ENCODE results near the gene MRLN. TPM values are rescaled to one million over a fixed set of nuclear protein-coding genes. Genes with fewer than 3 reads are reported as not detected.
A peak's percentile ranks its signal among the peaks of the same experiment; 100 is the strongest.
"Not testable (repeated sequence)": the region's sequence is repeated elsewhere in the genome, so short reads cannot be mapped to it uniquely, and the experiment has no call there.

Gene MRLN
- total RNA-seq, 1 donor from 2014 or later: 16.9 TPM

DNA sequence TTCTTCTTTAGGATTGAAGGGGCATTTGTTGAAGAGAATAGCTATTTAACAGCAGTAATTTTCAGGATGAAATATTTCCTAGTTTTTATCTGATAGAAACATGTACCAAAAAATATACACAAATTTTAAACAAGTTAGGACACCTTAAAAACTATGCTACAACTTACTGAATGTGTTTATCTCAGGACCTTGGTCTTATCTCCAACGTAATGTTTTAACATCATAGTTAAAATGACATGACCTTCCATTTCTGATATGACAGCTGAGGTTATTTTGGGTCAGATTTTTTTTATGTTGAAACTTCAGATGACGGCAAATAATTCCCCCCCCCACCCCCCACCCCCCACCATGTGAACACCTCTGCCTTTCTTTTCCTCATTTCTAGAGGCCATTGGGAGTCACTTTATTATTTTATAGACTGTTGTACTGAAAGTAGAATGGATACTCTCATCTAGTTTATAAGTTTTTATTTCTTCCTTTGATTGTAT is 8.0 kb downstream of the MRLN start:
- no peak for DNase-seq (ENCODE audit: low spot score)

DNA sequence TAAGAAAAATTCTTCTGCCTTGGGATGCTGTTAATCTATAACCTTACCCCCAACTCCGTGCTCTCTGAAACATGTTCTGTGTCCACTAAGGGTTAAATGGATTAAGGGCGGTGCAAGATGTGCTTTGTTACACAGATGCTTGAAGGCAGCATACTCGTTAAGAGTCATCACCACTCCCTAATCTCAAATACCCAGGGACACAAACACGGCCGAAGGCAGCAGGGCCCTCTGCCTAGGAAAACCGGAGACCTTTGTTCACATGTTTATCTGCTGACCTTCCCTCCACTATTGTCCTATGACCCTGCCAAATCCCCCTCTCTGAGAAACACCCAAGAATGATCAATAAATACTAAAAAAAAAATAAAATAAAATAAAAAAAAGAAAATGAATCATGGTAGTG is 8.5 kb downstream of the MRLN start:
- DNase-seq (ENCODE audit: low spot score): not testable (repeated sequence)

DNA sequence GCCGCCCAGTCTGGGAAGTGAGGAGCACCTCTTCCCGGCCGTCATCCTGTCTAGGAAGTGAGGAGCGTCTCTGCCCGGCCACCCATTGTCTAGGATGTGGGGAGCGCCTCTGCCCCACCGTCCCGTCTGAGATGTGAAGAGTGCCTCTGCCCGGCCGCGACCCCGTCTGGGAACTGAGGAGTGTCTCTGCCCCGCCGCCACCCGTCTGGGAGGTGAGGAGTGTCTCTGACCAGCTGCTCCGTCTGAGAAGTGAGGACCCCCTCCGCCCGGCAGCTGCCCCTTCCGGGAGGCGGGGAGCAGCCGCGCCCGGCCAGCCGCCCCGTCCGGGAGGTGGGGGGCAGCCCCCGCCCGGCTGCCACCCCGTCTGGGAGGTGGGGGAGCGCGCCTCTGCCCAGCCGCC is 9.1 kb downstream of the MRLN start:
- not testable (repeated sequence) for DNase-seq (ENCODE audit: low spot score)

DNA sequence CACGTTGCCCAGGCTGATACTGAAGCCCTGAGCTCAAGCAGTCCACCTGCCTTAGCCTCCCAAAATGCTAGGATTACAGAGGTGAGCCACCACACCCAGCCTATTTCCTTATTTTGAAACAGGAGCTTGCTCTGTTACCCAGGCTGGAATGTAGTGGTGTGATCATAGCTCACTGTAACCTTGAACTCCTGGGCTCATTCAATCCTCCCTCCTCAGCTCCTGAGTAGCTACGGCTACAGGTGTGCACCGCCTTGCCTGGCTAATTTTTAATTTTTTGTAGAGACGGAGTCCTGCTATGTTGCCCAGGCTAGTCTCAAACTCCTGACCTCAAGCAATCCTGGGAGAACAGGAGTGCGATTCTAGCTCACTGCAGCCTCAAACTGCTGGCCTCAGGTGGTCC is 11.7 kb downstream of the MRLN start:
- no peak for DNase-seq (ENCODE audit: low spot score)

DNA sequence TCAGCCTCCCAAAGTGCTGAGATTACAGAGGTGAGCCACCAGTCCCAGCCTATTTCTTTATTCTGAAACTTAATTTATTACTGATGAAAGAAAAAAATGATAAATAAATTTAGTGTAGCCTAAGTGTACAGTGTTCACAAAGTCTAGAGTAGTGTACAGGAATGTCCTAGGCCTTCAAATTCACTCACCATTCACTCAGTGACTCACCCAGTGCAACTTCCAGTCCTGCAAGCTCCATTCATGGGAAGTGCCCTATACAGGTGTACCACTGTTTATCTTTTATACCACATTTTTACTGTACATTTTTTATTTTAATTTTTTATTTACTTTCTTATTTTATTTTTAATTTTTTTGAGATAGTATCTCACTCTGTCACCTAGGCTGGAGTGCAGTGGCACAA is 12.2 kb downstream of the MRLN start:
- no peak for DNase-seq (ENCODE audit: low spot score)

DNA sequence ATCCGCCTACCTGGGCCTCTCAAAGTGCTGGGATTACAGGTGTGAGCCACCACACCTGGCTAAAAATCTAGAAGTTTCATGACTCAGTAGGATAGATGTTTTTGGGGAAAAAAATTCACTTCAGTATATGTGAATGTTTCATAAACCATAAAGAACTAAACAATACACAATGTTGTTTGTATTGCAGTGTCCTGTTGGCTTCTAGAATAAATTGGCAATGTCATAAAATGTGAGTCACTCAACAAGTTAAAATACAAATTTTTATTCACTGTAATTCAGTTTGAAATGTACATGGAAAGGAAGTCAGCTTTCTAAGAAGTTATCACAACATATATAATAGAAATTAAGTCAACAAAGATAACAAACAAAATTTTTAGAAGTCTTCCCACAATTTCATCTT is 16.5 kb downstream of the MRLN start:
- DNase-seq (ENCODE audit: low spot score): no peak

DNA sequence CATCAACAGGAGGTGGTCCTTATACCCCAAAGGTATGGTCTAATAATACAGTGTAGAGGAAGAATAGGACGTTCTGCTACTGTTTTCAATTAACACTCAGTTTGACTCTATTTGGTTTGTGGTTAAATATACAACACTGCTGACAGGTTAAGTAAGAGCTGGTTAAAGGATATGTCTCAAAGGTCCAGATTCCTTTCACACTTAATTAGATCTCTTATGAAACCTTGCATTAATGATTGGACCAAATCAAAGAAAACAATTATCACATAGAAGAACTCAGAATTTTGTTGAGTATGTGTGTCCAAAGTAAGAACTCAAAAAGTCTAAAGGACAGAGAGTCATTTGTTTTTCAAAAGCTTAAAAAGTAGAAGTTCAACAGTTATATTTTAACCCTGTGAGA is 18.0 kb downstream of the MRLN start:
- no peak for DNase-seq (ENCODE audit: low spot score)

DNA sequence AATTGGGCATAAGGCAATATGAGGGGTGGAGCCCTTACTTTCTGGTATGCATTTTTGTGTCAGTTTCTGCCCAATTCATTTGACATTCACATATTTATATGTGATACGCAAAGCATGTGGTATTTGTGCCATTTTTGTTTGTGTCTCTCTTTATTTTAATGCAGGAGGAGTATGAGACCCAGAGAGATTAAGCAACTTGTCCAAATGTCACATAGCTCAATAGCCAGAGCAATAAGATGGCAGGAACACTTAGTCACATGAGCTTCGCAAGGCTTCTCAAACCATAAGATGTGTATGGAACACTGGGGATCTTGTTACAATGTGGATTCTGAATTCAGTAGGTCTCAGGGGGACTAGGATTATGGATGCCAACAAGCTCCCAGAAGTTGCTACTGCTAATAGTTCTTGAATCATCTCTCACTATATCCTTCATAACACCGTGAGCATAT is 19.2 kb downstream of the MRLN start:
- no peak for DNase-seq (ENCODE audit: low spot score)

DNA sequence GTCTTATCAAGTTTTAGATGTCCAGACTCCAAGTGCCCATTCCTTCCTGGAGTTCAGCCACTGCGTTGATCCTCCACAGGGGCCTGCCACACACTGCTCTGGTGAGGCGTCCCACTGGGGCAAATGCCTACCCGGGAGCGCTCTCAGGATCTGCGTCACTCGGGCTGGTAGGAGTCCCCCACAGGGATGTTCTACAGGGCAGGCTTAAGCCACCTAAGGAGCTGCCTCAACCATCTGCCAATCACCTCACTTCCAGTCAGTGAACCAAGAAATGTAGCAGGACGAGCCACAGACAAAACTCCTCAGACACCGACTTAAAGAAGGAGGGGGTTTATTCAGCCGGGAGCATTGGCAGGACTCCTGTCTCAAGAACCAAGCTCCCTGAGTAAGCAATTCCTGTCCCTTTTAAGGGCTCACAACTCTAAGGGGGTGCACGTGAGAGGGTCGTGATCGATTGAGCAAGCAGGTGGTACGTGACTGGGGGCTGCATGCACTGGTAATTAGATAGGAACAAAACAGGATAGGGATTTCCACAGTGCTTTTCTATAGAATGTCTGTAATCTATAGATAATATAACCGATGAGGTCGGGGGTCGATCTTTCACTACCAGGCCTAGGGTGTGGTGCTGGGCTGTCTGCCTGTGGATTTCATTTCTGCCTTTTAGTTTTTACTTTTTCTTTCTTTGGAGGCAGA is 19.8 kb downstream of the MRLN start:
- DNase-seq (ENCODE audit: low spot score): not testable (repeated sequence)

DNA sequence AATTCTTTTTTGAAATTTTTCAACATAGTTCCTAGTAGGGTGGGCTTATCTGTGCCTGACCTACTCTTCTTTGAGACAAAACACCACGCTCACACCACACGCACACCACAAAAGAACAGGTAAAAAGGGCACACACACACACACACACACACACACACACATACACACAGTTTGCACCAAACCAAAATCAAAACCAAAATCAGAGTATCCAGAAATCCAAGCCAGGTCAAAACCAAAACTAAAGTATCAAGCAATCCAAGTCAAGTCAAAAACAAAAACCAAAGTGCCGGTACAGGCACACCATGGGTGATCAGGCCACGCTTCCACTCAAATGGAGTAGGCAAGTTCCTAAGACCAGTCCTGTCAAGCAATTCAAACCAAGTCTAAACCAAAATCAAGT is 20.4 kb downstream of the MRLN start:
- DNase-seq (ENCODE audit: low spot score): not testable (repeated sequence)

DNA sequence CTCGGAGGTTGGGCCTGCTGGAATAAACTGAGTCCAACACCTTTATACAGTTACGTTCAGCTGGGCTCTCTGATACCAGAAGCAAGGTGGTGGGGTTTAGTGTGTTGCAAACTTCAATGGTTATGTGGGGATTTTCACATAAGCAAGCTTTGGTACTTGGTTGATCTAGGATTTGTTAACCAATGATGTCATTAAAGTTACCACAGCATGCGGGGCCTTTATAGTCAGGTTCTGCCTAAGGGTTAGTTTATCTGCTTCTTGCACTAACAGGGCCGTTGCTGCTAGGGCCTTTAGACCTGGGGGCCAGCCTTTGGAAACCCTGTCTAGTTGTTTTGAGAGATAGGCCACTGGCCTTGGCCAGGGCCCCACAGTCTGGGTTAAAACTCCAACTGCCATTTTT is 24.1 kb downstream of the MRLN start:
- not testable (repeated sequence) for DNase-seq (ENCODE audit: low spot score)

DNA sequence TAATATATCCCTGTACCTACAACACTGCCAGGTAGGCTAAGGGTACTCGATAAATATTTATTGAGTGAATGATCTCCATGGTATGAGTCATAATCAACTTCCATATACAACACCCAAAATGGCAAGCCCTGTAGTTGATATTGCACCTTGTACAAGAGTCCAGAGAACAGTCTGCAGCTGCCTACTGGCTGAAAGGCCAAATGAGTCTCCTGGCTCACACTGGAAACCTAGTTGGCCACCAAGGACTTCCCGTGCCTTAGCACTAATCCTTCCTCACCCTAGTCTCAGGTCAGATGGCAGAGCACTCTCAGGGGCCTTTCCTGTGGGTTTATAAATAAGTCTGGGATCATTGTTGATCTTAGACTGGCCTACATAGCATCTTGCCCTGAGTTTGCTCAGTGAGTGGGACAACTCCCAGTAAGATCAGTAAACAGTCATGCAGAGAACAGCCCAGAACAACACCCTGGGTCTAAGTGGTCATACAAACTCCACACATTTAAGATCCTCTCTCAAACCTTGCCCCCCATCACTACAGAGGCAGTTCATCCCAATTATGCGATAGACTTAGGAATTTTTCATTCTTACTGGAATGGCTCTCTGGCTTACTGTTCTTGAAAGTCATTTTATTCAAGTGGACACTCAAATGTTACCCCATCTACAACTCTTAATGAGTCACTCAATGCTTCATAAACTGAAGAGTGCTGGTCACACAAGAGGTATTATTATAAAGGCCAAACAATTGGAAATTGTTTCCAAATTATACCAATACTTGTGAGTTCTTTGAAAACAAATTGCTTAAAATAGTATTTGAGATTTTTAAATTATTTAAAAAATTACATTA is 28.9 kb downstream of the MRLN start:
- no peak for DNase-seq (ENCODE audit: low spot score)

DNA sequence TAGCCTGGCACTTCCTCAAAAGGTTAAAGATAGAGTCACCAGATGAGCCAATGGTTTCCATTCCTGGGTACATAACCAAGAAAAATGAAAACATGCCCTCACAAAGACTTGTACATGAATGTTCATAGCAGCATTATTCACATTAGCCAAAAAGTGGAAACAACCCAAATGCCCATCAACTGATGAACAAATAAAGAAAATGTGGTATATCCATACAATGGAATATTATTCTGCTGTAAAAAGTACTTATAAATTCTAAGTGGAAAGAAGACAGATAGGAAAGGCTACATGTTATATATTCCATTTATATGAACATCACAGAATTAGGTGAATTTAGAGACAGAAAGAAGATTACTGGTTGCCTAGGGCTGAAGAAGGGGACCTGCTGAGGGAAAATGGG is 32.9 kb downstream of the MRLN start:
- DNase-seq (ENCODE audit: low spot score): no peak

DNA sequence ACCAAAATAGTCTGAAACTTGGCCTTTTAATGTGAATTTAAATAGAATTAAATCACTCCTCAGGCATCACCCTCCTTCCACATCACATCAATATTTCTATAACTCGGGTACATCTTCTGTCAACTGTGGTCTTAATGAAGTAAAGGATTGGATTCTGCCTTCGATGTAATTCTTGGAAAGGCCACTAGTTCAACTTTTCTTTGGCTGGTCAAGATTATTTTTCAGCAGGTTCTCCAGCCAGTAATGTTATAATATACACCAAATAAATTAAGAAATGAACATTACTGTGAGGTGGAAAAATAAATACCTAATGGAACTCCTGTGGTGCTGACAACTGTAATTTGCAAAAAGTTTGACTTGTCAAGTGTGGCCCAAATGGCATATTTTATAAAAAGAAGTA is 33.9 kb downstream of the MRLN start:
- DNase-seq (ENCODE audit: low spot score): no peak

DNA sequence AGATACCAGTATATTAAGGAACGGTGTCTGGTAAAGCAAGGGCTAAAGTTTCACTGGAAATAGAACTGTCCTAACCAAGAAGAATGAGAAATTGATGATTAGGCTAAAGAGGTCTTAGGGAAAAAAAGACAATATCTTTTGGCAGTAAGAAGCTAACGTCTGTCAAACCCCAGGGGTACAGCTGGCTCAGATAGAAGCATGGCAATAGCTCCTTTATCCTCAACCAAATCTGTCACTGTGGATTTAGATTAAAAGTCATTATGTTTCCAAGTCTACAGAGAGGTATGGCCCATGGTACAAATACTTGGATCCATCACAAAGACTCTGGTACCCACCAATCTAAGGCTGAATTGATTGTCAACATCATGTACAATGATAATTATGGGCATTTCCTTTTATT is 35.0 kb downstream of the MRLN start:
- no peak for DNase-seq (ENCODE audit: low spot score)

DNA sequence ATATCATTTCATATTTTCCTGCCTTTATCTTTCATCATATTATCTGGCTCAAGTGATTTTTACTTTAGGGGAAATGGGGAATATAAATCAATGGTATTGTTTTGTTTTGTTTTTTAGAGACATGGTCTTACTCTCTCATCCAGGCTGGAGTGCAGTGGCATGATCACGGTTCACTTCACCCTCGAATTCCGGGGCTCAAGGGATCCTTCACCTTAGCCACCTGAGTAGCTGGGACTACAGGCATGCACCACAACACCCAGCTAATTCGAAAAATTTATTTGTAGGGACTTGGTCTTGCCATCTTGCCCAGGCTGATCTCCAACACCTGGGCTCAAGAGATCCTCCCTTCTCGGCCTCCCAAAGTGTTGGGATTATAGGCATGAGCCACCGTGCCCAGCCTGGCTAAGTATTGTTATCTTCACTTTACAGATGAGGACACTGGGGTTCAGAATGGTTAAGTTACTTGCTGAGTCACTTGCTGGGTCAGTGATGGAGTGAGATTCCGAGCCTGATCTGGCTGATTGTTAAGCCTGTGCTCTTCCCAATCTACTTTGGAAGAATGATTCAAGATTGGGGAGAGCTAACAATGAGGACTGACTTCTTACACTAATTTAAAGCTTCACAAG is 39.9 kb downstream of the MRLN start:
- DNase-seq (ENCODE audit: low spot score): no peak

DNA sequence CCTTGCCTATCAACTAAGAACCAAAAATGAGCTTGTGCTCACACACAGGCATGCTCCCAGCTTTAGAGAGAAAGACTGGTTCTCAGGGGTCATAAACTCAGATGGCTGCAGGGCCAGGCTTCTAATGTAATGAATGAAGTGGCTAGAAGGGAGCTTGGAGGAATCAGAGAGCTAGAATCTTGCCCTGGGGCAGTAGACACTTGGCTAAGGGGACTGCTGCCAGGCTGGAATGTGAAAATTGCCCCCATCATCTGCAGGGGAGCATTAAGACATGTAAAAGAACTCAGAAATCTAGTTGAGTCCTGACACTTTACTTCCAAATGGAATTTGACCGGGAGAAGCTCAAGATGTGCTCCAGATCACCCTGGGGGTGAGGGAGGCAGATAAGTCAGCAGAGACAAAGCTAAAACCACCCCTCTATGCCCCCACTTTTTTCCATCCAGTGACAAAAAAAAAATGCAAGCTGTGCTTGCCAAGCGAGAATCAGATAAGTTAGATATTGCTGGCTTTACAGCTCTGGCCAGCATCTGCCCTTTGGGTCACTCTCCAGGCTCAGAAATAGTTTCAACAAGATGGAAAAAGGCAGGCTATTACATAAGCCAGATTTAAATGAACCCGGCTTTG is 41.3 kb downstream of the MRLN start:
- DNase-seq (ENCODE audit: low spot score): peak; percentile 9

DNA sequence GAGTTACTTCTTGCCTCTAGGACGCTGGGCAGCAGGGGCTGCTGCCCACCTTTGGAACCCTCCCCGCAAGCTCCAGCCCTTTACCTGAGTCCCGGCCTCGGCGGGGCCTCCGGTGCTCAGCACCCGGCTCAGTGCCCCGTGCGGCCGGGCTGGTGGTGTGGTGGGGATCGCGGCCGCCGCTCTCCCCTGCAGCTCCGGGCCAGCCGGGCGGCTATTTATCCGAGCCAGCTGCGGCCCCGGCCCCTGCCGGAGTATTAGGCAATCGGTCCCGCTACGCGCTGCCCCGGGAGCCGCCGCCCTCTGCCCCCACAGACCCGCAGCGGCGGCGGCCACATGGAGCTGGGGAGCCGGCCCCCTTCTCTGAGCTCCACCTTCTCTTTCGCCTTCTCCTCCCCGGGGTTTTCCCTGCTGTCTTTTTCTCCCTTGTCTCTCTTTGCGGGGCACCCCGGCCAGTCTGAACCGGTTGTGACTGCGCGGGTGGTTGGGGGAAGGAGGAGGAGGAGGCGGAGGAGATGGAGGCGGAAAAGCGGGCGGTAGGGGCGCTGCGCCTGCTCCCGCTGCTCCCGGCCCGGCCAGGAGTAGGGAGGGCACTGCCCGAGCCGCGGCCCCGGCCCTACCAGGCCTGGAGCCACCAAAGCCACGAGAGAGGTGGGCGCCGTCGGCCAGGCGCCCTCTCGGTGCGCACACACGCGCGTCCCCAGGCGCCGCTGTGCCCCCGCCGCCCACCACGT is 43.7 kb downstream of the MRLN start, which contains the start of gene SLC16A9:
TSS of gene SLC16A9 (minus strand) at position 456 of the 731 bp plus-strand sequence. CDS start 25,559 bp downstream, outside the sequence.
- peak; percentile 81 for DNase-seq (ENCODE audit: low spot score)

DNA sequence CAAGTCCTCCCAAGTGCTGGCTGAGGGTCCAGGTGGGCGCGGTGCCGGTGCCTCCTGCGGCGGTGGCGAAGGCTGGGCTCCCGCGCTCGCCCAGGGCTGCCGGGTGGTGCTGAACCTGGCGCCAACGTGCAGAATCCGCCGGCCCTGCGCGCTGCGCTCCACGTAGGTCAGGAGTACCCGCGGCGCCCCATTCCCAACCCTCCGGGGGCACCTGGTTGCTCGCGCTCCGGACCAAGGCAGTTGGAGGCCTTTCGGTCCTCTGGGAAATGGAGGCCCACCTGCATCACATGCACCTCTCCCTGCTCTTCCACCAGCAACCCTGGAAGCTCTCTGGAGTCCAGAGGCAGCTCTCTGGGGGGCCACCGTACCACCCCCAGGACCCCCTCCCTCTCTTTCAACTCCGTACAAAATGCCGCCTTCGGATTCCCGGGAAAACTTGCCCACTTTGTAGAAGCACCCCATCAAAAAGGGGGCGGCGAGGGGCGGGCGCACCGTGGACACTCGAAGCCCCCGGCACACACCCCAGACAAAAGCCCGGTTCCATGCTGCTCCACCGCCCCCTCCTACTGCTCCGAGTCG is 44.4 kb downstream of the MRLN start:
- DNase-seq (ENCODE audit: low spot score): no peak

DNA sequence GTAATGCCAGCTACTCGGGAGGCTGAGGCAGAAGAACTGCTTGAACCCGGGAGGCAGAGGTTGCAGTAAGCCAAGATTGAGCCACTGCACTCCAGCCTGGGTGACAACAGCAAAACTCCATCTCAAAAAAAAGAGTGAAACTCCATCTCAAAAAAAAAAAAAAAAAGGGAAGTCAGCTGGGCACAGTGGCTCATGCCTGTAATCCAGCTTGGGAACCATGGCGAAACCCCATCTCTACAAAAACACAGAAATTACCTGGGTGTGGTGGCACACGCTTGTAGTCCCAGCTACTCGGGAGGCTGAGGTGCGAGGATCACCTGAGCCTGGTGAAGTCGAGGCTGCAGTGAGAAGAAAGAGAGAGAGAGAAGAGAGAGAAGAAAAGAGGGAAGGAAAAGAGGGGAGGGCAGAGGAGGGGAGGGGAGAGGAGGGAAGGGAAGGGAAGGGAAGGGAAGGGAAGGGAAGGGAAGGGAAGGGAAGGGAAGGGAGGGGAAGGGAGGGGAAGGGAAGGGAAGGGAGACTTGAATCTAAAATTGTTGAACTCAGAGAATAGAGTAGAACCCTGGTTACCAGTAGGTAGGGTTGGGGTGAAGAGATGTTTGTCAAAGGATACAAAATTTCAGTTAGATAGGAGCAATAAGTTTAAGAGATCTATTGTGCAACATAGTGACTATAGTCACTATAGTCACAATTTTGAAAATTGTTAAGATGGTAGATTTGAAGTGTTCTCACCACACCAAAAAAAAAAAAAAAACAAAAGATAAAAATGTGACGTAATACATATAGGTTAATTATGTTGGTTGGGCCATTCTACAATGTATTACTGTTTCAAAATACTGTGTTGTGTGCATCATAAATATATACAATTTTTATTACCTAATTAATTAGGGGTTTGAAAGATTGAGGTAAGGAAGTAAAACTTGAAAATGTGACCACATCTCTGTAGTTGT is 46.1 kb downstream of the MRLN start:
- DNase-seq (ENCODE audit: low spot score): no peak

All from umbilical cord (tissue), 2 donors.